Suppressor macrophage treated with lipopolysaccharide for 1 hour (primary cell): Measurements from ENCODE around the gene SPATA2L.
"Not testable (repeated sequence)": the region's sequence is repeated elsewhere in the genome, so short reads cannot be mapped to it uniquely, and the experiment has no call there.

Source experiments
- DNase-seq, 3 donors: peaks; one replicate each; pipeline ENCODE4 v3.0.0-alpha.2; 2020 to 2022

Gene SPATA2L

DNA sequence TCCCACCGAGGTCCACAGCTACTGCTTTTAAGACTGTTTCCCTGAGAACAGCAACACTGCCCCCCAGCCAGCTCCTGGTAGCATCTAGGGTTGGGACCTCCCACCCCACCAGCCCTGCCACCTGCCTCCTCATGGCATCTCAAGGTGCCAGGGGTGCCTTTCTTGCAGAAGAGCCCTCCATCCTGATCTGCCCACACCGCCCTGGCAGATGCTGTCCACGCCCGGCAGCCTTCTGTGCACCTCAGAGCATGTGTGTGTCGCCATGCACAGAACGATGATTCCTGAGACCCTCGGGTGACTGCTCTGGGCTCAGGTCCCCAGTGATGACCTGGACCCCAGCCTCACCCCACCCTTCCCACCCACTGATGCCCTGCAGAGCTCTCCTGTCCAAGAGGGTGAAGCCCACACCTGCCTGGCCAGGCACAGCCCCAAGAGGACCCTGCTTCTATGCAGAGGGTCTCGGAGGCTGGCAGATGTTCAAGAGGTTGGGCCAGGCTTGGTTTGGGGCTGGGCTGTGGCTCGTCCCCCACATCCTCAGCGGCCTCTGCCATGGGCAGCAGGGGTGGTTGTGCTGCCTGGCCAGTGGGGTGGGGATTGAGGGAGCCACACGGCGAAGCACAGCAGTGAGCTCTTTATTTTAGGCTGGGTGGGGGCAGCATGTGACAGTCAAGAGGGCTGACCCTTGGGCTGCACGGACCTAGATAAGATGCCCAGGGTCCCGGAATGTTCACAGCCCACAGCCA lies 5.2 kb upstream of the SPATA2L start:
- DNase-seq: no peak

DNA sequence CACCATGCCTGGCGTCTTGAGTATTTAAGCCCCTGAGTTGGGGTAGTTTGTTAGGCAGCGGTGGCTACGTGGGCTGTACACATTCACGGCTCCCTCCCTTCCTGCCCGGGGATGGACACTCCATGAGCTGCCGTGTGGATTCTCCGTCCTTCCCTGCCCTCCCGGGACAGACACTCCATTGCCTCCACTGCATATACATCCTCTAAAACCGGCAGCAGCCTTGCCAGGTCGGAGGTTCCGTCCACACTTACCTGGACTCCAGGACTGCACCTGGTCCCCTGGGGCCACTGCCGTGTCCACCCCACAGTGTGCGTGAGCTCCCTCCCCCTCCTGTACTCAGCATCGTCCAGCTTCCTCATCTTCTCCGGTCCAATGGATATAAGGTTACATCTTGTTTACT lies 3.5 kb upstream of the SPATA2L start:
- no peak for DNase-seq

DNA sequence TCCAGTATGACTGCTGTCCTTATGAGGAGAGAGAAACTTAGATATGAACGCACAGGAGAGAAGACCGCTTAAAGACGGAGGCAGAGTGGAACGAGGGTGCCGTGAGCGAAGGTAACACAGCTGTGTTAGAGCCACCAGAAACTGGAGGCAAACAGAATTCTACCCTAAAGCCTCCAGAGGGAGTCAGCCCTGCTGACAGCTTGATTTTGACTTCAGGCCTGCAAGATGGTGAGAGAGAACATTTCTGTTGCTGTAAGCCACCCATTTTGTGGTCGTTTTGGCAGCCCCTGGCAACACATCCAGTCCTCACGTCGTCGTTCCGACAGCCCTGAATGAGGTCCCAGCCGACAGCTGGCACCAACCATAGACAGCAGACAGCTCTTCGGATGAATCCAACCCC lies 2.8 kb upstream of the SPATA2L start:
- no peak for DNase-seq

DNA sequence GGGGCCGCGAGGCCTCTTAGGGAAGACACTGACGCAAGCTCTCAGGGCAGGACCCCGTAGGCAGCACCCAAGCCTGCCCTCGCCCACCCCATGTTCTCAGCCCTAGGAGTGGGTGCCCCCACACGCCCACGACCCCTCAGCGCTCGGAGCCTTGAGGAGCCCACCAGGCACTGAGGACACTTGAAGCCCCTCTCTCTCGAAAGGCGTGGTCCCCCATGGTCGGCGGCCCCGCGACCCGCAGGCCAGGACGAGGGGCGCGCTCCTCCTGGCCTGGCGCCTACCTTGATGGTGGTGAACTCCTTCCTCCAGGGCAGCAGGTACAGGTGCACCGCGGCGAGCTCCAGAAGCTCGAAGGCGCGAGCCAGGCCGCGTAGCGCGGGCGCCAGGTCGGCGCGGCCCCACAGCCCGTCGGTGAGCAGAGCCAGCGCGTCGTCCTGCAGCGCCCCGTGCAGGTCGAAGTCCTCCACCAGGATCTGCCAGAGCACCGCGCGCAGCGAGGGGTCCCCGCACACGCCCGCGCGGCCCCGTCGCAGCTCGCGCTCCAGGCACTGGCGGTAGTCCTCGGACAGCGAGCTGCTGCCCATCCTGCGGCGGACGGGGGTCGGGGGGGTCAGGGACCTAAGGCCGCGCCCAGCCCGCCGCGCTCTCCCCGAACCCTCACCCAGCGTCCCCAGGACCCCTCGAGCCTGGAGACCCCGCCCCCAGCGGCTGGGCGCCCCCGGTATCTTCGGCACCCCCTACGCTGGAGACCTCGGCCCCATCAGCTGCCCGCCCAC lies 668 bp downstream of the SPATA2L start:
- peak; percentile 39 to 61 (median 42) for DNase-seq

DNA sequence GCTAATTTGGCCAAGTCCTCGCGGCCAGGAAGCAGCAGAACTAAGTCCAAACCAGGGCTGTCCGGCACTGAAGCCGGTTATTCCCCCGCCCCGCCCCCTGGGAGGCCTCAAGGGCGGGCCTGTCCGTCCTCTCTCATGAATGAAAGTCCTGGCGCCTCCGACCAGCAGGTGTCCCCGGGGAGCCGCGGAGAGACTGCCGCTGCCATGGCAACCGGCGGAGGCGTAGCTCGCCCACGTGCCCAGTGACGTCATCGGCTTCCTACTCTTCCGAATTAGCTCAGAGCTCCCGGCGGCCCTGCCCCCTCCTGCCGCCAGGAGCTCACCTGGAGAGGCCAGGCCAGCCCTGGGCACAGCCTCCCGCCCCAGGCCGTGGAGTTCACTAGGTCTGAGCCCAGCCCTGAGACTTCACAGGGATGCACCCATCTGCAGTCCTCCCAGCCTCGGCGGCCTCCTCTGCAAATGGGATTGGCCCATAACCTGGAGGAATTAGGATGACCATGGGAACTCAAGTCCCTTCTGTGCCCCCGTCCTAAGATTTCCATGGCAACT lies 1.3 kb downstream of the SPATA2L start:
- DNase-seq: peak; percentile 100

DNA sequence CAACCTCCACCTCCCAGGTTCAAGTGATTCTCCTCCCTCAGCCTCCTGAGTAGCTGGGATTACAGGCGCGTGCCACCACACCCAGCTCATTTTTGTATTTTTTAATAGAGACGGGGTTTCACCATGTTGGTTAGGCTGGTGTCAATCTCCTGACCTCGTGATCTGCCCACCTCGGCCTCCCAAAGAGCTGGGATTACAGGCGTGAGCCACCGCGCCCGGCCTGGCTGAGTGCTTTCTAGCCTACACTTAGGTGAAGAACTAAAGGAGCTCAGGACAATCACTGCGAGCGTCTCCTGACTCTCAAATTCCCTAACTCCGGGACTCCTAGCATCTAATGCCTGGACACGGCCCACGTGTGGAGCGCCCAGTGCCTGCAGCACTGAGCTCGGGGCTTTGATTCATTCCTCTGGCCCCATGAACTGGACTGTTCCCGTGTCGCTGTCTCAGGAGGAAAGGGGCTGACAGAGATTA lies 1.8 kb downstream of the SPATA2L start:
- not testable (repeated sequence) for DNase-seq

DNA sequence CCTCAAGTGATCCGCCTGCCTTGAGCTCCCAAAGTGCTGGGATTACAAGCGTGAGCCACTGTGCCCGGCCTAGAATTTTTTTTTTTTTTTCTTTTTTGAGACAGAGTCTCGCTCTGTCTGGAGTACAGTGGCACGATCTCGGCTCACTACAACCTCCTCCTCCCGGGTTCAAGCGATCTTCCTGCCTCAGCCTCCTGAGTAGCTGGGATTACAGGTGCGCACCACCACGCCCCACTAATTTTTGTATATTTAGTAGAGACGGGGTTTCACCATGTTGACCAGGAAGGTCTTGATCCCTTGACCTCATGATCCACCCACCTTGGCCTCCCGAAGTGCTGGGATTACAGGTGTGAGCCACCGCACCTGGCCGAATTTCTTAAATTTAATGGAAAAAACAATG lies 2.8 kb downstream of the SPATA2L start:
- DNase-seq: not testable (repeated sequence)

DNA sequence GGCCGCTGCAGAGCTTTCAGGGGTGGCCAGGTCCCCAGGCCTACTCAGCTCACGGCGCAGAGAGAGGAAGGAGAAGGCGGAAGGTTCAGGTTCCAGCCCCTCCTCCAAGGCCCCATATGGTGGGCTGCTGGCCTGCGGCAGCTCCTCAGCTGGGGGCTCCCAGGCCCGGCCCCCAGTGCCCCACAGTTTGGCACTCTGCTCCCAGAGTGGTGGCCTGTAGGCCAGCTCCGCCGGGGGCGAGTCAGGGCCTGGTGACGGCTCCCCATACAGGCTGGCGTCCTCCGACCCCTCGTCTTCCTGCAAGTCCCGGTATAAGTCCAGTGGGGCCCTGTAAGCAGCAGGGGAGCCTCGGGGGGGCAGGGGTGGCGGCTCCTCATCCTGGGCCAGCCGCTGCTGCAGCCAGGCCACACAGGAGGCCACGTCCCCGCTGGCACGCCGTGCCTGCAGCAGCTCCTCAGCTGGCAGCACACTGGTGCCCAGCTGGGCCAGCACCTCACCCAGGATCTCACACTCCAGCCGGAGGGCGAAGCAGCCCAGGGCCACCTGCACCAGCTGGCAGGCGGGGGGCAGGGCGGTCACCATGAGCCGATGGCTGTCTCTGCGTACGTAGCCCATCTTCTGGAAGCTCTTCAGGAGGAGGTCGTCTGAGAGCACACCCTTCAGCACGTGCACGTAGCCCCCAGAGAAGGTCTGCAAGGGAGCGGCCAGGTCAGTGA lies 3.7 kb downstream of the SPATA2L start:
- no peak for DNase-seq

- no peak for DNase-seq
These were observed 4.3 kb downstream of the SPATA2L start for GRCh38 chr16:89697161-89697615.

DNA sequence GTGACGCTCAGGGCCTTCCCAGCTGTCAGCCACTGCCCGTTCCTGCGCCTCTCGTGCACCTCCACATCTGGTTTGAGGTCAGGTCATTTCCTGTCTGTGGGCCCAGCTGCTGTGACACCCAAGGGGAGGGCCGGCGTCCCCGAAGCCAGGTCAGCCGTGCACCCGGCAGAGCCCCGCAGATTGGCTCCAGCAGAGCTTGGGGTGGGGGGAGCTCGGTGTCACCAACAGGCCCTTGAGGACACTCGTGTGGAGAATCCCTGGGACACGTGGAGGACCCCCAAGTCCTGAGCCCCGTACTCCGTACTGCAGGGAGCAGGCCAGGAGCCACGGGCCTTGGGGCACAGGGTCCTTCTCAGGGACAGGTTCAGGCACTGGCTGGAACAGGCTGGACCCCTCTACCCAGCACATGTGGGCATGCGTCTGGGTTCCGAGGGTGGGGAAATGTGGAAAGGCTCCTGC lies 4.8 kb downstream of the SPATA2L start:
- DNase-seq: no peak

DNA sequence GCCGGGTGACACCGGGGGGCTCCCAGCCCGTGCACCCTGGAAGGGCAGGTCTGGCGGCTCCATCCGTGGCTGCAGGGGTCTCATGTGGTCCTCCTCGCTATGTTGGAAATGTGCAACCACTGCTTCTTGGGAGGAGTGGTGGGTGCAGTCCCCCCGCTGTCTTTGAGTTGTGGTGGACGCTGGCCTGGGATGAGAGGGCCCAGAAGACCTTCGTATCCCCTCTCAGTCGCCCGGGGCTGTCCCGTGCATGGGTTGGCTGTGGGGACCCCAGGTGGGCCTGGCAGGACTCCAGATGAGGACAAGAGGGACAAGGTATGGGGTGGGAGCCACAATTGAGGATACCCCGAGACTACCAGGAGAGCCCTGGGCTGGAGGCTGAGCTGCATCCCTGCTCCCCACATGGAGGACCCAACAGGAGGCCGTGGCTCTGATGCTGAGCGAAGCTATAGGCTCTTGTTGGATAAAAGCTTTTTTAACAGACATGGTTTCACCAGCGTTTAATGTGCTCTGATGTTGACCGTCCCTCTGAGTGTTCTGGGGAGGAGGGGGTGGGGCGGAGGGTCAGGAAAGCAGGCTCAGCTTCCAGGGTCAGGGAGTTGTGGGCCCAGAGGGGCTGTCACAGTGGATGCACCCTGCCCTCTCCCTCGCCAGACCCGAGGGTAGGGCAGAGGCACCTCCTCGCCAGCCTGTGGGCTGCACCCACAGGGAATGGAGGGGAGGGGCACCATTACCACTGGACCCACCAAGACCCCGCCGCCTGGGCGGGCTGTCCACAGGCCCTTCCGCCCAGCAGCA lies 5.4 kb downstream of the SPATA2L start:
- no peak for DNase-seq

DNA sequence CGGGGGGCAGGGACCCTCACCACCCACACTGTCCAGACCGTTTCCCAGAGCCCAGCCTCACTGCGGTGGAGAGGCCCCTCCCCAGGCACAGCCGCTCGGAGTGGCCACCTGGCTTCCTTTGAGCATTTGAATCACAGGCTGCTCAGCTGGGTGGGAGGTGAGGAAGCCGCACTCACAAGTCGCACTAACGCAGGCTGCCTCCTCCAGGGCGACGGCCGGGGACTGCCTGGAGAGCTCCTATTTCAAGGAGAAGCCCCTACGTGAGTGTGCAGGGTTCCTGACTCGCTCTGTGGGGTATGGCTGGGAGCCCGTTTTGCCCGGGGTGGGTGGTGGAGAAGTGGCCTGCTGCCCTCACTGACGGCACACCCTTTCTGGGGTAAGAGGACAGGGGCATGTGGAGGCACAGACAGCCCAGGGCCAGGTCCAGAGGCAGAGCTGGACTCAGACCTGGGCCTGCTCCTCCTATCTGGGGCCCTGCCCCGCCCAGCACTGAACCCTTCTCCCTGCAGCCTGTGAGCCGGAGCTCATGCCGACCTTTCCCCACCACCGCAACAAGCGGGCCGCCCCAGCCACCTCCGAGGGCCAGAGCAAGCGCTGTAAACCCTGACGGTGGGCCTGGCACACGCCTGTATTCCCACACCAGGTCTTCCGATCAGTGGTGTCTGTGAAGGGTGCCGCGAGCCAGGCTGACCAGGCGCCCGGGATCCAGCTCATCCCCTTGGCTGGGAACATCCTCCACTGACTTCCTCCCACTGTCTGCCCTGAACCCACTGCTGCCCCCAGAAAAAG lies 6.2 kb downstream of the SPATA2L start:
- no peak for DNase-seq

- not testable (repeated sequence) for DNase-seq
These were observed 6.8 kb downstream of the SPATA2L start for GRCh38 chr16:89694784-89695085.

DNA sequence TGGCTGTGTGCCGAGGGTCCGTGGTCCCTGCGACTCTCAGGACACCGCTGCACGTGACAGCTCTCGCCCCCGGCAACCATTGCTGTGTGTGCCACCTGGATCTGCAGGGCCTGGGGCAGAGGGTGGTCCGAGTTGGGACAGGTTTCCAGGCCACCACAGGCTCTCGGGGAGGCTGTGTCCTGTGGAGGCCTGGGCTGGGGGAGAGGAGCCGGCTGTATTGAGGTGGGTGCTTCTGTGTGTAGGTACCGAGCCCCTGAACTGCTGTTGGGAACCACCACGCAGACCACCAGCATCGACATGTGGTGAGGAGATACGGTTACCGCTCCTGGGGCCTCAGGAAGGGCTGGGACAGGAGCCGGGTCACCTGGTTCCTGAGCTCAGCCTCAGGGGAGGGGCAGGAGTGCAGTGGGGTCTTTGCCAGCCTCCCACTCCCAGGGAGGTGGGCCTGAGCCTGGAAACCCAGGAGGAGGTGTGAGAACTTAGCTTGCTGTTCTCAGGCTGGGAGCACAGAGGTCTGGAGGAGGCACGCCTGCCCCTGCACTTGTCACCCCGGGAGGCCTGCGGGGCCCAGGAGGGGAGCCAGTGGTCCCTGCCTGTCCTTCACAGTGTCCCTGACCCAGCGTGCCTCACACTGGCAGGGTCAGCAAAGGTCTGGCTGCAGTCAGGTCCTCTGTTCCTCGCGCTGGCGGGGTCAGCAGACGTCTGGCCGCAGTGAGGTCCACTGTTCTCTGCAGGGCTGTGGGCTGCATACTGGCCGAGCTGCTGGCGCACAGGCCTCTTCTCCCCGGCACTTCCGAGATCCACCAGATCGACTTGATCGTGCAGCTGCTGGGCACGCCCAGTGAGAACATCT lies 7.3 kb downstream of the SPATA2L start:
- DNase-seq: no peak

DNA sequence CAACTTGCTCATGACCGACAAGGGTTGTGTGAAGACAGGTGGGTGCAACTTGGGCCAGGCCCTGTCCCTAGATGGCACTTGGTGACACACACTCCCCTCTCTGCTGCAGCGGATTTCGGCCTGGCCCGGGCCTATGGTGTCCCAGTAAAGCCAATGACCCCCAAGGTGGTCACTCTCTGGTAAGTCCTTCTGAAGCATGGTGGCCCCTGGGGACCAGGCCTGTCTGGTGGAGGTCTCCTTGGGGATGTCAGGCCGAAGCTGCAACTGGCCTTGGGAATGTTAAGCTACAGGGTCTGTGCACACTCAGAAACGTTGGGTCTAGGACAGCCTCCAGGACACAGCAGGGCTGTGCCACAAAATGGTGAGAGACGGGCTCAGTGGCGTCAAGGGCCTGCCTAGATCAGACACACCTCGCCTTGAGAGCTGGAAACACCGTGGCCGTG lies 8.2 kb downstream of the SPATA2L start:
- DNase-seq: no peak

DNA sequence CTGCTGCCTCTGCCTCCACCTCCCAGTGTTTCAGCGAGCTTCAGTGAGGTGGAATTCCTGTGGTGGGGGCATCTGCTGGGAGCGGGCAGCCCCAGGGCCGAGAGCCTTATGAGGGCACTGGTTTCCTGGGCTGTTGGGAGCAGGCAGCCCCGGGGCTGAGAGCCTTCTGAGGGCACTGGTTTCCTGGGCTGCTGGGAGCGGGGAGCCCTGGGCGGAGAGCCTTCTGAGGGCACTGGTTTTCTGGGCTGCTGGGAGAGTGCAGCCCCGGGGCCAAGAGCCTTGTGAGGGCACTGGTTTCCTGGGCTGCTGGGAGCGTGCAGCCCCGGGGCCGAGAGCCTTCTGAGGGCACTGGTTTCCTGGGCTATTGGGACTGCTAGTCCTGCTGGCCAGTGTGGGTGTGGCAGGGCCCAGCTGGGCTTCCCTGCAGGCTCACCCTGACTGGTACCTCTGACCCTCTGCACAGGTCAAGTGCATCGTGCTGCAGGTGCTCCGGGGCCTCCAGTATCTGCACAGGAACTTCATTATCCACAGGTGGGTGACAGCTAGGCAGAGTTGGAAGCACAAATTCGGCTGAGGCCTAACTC lies 9.4 kb downstream of the SPATA2L start:
- no peak for DNase-seq

GRCh38 chr16:89691231-89691985 lies 10.1 kb downstream of the SPATA2L start:
- peak in 1 of 3 donors; percentile 4 for DNase-seq

- peak in 1 of 3 donors; percentile 9 for DNase-seq
These were observed 11.1 kb downstream of the SPATA2L start for GRCh38 chr16:89690392-89690901.

GRCh38 chr16:89689621-89690020 lies 11.9 kb downstream of the SPATA2L start:
- DNase-seq: not testable (repeated sequence)
